Measurements from ENCODE around the gene UBQLNL. TPM values are rescaled to one million over a fixed set of nuclear protein-coding genes. Genes with fewer than 3 reads are reported as not detected.

The UBQLNL gene
- total RNA-seq, 4 donors from 2014 or later: 0.80 TPM; not detected in 3

DNA sequence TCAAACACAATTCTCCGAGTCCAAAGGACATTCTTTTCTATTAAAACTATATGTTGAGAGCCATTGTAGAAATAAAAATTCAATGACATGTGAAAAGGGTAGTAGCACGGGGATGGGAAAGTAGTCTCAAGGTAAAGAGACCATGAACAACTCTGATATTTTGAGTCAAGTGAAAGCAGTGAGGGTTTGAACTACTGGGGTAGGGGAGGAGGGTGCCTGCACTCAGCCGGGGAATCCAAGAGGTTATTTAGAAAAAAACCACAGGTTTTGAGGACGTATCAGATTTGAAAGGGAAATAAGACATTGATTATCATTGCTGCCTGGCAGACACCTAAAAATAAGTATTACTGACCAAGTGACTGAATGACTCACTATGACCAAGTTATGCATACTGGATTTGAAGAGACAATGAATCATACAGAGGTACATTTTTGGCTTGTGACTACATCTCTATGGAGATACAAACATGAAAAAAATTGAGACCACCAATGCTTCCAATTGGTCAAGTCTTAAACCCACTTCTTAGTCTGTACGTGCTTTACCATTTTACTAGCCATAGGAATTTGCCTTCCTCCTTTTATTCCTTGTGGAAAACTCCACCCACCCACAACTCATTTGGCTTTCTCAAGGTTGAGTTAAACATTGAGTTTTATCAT is 34.1 kb upstream of the UBQLNL start:
- TF ChIP-seq POLR2A (IDR thresholded peaks at IDR 0.05): no peak
- TF ChIP-seq, protein P1, sequence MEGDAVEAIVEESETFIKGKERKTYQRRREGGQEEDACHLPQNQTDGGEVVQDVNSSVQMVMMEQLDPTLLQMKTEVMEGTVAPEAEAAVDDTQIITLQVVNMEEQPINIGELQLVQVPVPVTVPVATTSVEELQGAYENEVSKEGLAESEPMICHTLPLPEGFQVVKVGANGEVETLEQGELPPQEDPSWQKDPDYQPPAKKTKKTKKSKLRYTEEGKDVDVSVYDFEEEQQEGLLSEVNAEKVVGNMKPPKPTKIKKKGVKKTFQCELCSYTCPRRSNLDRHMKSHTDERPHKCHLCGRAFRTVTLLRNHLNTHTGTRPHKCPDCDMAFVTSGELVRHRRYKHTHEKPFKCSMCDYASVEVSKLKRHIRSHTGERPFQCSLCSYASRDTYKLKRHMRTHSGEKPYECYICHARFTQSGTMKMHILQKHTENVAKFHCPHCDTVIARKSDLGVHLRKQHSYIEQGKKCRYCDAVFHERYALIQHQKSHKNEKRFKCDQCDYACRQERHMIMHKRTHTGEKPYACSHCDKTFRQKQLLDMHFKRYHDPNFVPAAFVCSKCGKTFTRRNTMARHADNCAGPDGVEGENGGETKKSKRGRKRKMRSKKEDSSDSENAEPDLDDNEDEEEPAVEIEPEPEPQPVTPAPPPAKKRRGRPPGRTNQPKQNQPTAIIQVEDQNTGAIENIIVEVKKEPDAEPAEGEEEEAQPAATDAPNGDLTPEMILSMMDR (IDR thresholded peaks at IDR 0.05): no peak
- no peak overlapping the region for H3K4me3 ChIP-seq
- H3K27me3 ChIP-seq: no peaks in the 10 kb centered on the region
- H3K9me3 ChIP-seq: no peaks in the 10 kb centered on the region
- no peaks in the 10 kb centered on the region for H3K4me1 ChIP-seq
- no peak overlapping the region for H3K27ac ChIP-seq
- DNase-seq: no peak
- no peaks in the 10 kb centered on the region for H3K36me3 ChIP-seq

DNA sequence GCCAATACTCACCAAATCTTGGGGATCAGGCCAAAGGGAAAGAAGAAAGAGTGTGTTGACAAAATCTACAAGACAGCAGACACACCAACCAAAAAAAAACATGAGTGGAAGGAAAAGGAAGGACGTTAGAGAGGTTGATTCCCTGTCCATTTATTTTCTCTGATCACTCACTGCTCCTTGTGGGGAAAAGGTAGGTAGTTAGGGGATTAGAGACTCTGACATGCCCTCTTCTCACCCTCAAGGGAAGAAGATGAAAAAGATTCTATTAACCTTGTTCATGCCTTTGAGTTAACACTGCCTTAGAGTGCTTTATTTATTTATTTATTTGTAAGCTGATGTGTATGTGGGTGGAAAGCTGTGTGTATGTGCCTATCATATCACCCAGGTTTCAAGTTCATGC is 31.9 kb upstream of the UBQLNL start, which contains the start of gene OR52H1:
Gene OR52H1, minus strand, starts transcription at position 101 of the 400 bp plus-strand sequence. CDS start 3,035 bp downstream, outside the sequence.
- Histone ChIP-seq H3K27me3 (no peaks in the 10 kb centered on the region), H3K4me1 (no peaks in the 10 kb centered on the region), H3K9me3 (no peaks in the 10 kb centered on the region), H3K27ac (no peak within 1 kb of the TSS), H3K36me3 (no peaks in the 10 kb centered on the region), H3K4me3 (no peak within 1 kb of the TSS)
- no peak for DNase-seq
- TF ChIP-seq, protein P1 (IDR thresholded peaks at IDR 0.05): no peak
- TF ChIP-seq POLR2A (IDR thresholded peaks at IDR 0.05): no peak

DNA sequence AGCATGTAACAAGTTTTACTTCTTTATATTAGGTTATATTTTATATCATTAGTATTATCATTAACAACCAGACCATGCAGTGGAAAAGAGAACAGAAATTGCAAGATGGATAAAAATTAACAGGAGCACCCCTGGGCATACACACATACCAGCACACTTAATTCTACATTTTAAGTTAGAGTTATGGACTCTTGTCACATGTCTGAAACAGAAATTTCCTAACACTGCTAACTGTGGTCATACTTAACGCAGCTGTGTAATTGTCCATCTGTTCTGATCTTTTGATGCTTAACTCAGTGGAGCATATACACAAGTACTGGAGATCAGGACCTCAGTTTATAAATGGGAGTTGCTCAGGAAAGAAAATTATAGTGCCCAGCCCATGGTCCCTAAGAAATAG is 31.5 kb upstream of the UBQLNL start:
- Histone ChIP-seq H3K27me3 (no peaks in the 10 kb centered on the region), H3K36me3 (no peaks in the 10 kb centered on the region), H3K27ac (no peak overlapping the region), H3K9me3 (no peaks in the 10 kb centered on the region), H3K4me3 (no peak overlapping the region), H3K4me1 (no peaks in the 10 kb centered on the region)
- no peak for DNase-seq
- TF ChIP-seq POLR2A (IDR thresholded peaks at IDR 0.05): no peak
- TF ChIP-seq, protein P1 (IDR thresholded peaks at IDR 0.05): no peak

DNA sequence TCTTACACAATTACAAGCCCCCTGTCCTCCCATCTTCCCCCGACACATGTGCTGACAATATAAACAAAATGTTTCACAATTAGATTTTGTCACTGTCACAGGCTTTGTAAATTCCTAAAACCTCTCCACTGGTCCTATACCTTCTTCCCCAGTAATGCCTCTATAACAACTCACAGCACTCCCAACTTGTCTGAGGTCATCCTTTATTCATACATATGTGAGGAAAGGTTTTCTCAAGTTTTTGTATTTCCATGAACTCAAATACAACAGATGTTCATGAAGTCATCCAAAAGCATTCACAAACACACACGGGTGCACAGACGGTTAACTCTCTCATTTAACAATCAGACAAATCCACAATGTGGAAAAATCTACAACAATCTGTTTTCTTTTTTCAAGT is 30.0 kb upstream of the UBQLNL start:
- Histone ChIP-seq H3K9me3 (no peaks in the 10 kb centered on the region), H3K27ac (no peak overlapping the region), H3K27me3 (no peaks in the 10 kb centered on the region), H3K4me1 (no peaks in the 10 kb centered on the region), H3K36me3 (no peaks in the 10 kb centered on the region), H3K4me3 (no peak overlapping the region)
- TF ChIP-seq, protein P1 (IDR thresholded peaks at IDR 0.05): no peak
- no peak for TF ChIP-seq POLR2A (IDR thresholded peaks at IDR 0.05)
- DNase-seq: no peak

DNA sequence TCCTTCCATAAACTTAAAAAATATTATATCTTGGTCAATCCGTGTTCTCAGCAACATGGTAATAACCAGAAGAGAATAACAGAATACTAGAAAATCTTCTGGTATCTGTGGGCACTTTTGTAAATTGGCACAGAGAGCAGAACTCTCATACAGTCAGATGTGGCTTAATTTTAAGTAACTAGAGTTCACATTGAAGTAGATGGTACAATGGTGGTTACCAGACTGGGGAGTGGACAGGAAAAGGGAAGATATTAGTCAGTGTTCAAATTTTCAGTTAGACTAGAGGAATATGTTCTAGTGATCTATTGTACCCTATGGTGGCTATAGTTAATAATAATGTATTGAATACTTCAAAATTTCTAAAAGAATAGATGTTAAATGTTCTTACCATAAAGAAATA is 24.9 kb upstream of the UBQLNL start:
- no peak overlapping the region for H3K4me3 ChIP-seq
- H3K27me3 ChIP-seq: no peaks in the 10 kb centered on the region
- TF ChIP-seq, protein P1 (IDR thresholded peaks at IDR 0.05): no peak
- no peak for TF ChIP-seq POLR2A (IDR thresholded peaks at IDR 0.05)
- no peaks in the 10 kb centered on the region for H3K9me3 ChIP-seq
- no peak for DNase-seq
- H3K4me1 ChIP-seq: no peaks in the 10 kb centered on the region
- H3K27ac ChIP-seq: no peak overlapping the region
- no peaks in the 10 kb centered on the region for H3K36me3 ChIP-seq

All from Peyer's patch (tissue), 4 donors.